ENCODE results near the gene TCF25. TPM values are rescaled to one million over a fixed set of nuclear protein-coding genes. Genes with fewer than 3 reads are reported as not detected.
"Not testable (repeated sequence)": the region's sequence is repeated elsewhere in the genome, so short reads cannot be mapped to it uniquely, and the experiment has no call there.

The TCF25 gene, protein sequence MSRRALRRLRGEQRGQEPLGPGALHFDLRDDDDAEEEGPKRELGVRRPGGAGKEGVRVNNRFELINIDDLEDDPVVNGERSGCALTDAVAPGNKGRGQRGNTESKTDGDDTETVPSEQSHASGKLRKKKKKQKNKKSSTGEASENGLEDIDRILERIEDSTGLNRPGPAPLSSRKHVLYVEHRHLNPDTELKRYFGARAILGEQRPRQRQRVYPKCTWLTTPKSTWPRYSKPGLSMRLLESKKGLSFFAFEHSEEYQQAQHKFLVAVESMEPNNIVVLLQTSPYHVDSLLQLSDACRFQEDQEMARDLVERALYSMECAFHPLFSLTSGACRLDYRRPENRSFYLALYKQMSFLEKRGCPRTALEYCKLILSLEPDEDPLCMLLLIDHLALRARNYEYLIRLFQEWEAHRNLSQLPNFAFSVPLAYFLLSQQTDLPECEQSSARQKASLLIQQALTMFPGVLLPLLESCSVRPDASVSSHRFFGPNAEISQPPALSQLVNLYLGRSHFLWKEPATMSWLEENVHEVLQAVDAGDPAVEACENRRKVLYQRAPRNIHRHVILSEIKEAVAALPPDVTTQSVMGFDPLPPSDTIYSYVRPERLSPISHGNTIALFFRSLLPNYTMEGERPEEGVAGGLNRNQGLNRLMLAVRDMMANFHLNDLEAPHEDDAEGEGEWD
- 298 and 347 TPM in 2 replicates for total RNA-seq (2021)
- percentile 87 among the genes with signal in this experiment for Bru-seq, nascent RNA
- BruChase-seq, experiment 1, labeled RNA remaining after a 2-hour chase: percentile 91 among the genes with signal in this experiment
- BruChase-seq, experiment 2, labeled RNA remaining after a 6-hour chase: percentile 93 among the genes with signal in this experiment
- long read RNA-seq, transcript TCF25-201 (18 exons, 2,233 nt): major isoform, 75 of 143 reads
- long read RNA-seq, partial matches to known transcripts: 14 of 143 reads
- long read RNA-seq, other reads (novel, unspliced or antisense): 52 of 143 reads

DNA sequence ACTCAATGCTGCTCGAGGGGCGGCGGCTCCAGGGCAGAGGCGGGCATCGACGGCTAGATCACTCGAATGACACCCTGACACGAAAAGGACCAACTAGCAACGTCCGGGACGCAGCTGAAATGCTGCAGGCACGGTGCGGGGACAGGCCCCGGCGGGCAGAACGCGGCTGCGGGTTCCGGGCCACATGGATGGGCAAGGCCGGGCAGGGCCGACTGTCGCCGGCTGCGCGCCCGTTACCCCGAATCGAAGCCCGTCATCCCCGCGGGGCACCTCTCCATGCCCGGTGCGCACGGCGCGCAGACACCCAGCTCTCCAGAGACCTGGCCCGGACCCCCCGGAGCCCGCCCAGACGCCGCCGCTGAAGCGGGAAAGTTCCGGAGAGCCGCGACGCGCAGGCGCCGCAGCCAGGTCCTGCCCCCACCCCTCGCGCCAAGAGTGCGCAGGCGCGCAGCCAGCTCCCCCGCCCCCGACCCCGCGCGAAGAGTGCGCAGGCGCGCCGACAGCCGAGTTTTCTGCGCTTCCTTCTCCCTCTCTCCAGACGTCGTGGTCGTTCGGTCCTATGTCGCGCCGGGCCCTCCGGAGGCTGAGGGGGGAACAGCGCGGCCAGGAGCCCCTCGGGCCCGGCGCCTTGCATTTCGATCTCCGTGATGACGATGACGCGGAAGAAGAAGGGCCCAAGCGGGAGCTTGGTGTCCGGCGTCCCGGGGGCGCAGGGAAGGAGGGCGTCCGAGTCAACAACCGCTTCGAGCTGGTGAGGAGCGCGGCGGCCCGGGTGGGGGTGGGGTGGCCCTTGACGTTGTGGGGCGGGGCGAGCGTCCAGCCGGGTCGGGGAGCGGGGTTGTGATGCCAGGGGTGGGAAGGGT, at the start of gene TCF25:
Gene TCF25 (plus strand): TSS at position 484 of the 863 bp plus-strand sequence. CDS start 76 bp downstream, at position 560.
- DNase-seq: peak; percentile 54 to 82

DNA sequence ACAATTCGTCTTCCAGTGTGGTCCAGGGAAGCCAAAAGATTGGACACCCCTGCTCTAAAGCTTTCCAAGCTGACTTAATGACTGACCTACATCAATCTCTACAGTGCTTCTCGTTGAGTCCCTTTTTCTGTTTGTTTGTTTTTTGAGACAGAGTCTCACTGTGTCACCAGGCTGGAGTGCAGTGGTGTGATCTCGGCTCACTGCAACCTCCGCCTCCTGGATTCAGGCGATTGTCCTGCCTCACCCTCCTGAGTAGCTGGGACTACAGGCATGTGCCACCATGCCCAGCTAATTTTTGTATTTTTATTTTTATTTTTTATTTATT, 49.6 kb upstream of the TCF25 start:
- Histone ChIP-seq H3K4me1 (replicated peaks; ENCODE audit: insufficient read depth) (peaks cover 25% of the 10 kb centered on the region), H3F3A (ENCODE audit: insufficient read depth, low read depth) (peaks cover 12% of the 10 kb centered on the region; the same call in 1 of the 2 replicates)
- H3K4me2 ChIP-seq; H2AFZ ChIP-seq; DNase-seq; intact Hi-C loops (cut with micrococcal nuclease; ENCODE audit: unreplicated experiment); H3K4me3 ChIP-seq; H3K36me3 ChIP-seq (ENCODE audit: low read depth); H3K79me2 ChIP-seq (ENCODE audit: low read depth); H4K20me1 ChIP-seq (ENCODE audit: insufficient read depth); H3K9me3 ChIP-seq (ENCODE audit: insufficient read depth, low read depth); POLR2A ChIA-PET (ENCODE audit: unreplicated experiment); H3K27me3 ChIP-seq (ENCODE audit: insufficient read depth, low read depth); H3K9me2 ChIP-seq (ENCODE audit: insufficient read depth); H3K27ac ChIP-seq; BruUV-seq (replicated peaks): not testable (repeated sequence)
- CTCF ChIA-PET: interaction anchor here (0.6 kb wide), 1 partner anchor 89 kb away, joined by 5 read pairs; no protein-coding TSS in a partner anchor

More for the DNA sequence above, at the start of gene TCF25:
- Histone ChIP-seq H3K27ac (peak within 1 kb of the TSS; percentile 93), H3K4me3 (peak within 1 kb of the TSS; percentile 65), H3K79me2 (ENCODE audit: low read depth) (peaks cover 42% of the 10 kb centered on the region), H3K27me3 (ENCODE audit: insufficient read depth, low read depth) (no peaks in the 10 kb centered on the region), H2AFZ (peak within 1 kb of the TSS; percentile 82), H3K9me3 (ENCODE audit: insufficient read depth, low read depth) (no peaks in the 10 kb centered on the region), H3K36me3 (ENCODE audit: low read depth) (peaks cover 26% of the 10 kb centered on the region), H3K9me2 (ENCODE audit: insufficient read depth) (no peaks in the 10 kb centered on the region), H3F3A (ENCODE audit: insufficient read depth, low read depth) (peaks cover 41% of the 10 kb centered on the region; the same call in 1 of the 2 replicates), H3K4me1 (replicated peaks; ENCODE audit: insufficient read depth) (peaks cover 11% of the 10 kb centered on the region), H3K4me2 (peak within 1 kb of the TSS; percentile 89), H4K20me1 (ENCODE audit: insufficient read depth) (peaks cover 39% of the 10 kb centered on the region)
- intact Hi-C loops (cut with micrococcal nuclease; ENCODE audit: unreplicated experiment): no loop called here
- CTCF ChIA-PET: interaction anchor here (0.5 to 1.2 kb wide), 5 partner anchors 10 to 1541 kb away, joined by 6 to 16 read pairs (median 7); no protein-coding TSS in a partner anchor
- TF ChIP-seq, protein P1, sequence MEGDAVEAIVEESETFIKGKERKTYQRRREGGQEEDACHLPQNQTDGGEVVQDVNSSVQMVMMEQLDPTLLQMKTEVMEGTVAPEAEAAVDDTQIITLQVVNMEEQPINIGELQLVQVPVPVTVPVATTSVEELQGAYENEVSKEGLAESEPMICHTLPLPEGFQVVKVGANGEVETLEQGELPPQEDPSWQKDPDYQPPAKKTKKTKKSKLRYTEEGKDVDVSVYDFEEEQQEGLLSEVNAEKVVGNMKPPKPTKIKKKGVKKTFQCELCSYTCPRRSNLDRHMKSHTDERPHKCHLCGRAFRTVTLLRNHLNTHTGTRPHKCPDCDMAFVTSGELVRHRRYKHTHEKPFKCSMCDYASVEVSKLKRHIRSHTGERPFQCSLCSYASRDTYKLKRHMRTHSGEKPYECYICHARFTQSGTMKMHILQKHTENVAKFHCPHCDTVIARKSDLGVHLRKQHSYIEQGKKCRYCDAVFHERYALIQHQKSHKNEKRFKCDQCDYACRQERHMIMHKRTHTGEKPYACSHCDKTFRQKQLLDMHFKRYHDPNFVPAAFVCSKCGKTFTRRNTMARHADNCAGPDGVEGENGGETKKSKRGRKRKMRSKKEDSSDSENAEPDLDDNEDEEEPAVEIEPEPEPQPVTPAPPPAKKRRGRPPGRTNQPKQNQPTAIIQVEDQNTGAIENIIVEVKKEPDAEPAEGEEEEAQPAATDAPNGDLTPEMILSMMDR (conservative IDR thresholded peaks at IDR 0.05): no peak
- TF ChIP-seq EZH2 (IDR thresholded peaks at IDR 0.05; ENCODE audit: low read depth): no peak
- POLR2A ChIA-PET (ENCODE audit: unreplicated experiment): interaction anchor here (0.5 to 1.0 kb wide), 20 partner anchors 9 to 930 kb away, joined by 3 to 41 read pairs (median 6); partner anchors contain the start of gene SPIRE2
- no TSS peak for BruUV-seq (replicated peaks)

DNA sequence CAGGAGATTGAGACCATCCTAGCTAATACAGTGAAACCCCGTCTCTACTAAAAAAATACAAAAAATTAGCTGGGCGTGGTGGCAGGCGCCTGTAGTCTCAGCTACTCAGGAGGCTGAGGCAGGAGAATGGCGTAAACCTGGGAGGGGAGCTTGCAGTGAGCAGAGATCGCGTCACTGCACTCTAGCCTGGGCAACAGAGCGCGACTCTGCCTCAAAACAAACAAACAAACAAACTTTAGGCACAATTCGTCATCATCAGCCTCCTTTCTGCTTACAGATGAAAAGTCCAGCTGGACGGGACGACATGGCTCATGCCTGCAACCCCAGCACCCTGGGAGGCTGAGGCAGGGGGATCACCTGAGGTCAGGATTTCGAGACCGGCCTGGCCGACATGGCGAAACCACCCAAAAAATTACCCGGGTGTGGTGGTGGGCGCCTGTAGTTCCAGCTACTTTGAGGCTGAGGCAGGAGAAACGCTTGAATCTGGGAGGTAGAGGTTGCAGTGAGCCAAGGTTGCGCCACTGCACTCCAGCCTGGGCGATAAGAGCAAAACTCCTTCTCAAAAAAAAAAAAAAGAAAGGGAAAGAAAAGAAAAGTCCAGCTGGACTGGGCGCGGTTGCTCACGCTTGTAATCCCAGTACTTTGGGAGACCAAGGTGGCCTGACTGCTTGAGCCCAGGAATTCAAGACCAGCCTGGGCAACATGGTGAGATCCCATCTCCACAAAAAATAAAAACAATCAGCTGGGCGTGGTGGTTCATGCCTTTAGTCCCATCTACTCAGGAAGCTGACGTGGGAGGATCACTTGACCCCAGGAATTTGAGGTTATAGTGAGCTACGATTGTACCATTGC, 46.6 kb upstream of the TCF25 start:
- Histone ChIP-seq H3K27ac (no peak overlapping the region), H3K27me3 (ENCODE audit: insufficient read depth, low read depth) (no peaks in the 10 kb centered on the region), H3K36me3 (ENCODE audit: low read depth) (no peaks in the 10 kb centered on the region), H2AFZ (no peak overlapping the region), H3F3A (ENCODE audit: insufficient read depth, low read depth) (peaks cover 19% of the 10 kb centered on the region; the same call in 1 of the 2 replicates), H3K9me3 (ENCODE audit: insufficient read depth, low read depth) (no peaks in the 10 kb centered on the region), H3K4me2 (peak overlapping the region; percentile 78; the same call in 1 of the 2 replicates), H3K9me2 (ENCODE audit: insufficient read depth) (no peaks in the 10 kb centered on the region), H3K4me3 (no peak overlapping the region), H3K4me1 (replicated peaks; ENCODE audit: insufficient read depth) (peaks cover 35% of the 10 kb centered on the region), H3K79me2 (ENCODE audit: low read depth) (no peaks in the 10 kb centered on the region), H4K20me1 (ENCODE audit: insufficient read depth) (no peaks in the 10 kb centered on the region)
- DNase-seq: peak in 1 of 2 experiments; percentile 54
- TF ChIP-seq, protein P1 (conservative IDR thresholded peaks at IDR 0.05): no peak
- no peak for TF ChIP-seq EZH2 (IDR thresholded peaks at IDR 0.05; ENCODE audit: low read depth)
- intact Hi-C loops (cut with micrococcal nuclease; ENCODE audit: unreplicated experiment): no loop called here
- BruUV-seq (replicated peaks): no TSS peak
- ChIA-PET POLR2A (ENCODE audit: unreplicated experiment) (no interaction called here), CTCF (interaction anchor here (0.5 kb wide), 1 partner anchor 11 kb away, joined by 6 read pairs; no protein-coding TSS in a partner anchor)

Measured in PC-9 (cell line).